NK-92 treated with Interleukin-12 subunit alpha and Interleukin-12 subunit beta, amount 100 ng/mL, for 24 hours (cell line): ENCODE measurements around the gene SIGLEC11.
"Not testable (repeated sequence)": the region's sequence is repeated elsewhere in the genome, so short reads cannot be mapped to it uniquely, and the experiment has no call there.

ENCODE experiments used
- DNase-seq: peaks from one replicate; lab custom pipeline; 2025; lab: John Stamatoyannopoulos, UW

Gene SIGLEC11

DNA sequence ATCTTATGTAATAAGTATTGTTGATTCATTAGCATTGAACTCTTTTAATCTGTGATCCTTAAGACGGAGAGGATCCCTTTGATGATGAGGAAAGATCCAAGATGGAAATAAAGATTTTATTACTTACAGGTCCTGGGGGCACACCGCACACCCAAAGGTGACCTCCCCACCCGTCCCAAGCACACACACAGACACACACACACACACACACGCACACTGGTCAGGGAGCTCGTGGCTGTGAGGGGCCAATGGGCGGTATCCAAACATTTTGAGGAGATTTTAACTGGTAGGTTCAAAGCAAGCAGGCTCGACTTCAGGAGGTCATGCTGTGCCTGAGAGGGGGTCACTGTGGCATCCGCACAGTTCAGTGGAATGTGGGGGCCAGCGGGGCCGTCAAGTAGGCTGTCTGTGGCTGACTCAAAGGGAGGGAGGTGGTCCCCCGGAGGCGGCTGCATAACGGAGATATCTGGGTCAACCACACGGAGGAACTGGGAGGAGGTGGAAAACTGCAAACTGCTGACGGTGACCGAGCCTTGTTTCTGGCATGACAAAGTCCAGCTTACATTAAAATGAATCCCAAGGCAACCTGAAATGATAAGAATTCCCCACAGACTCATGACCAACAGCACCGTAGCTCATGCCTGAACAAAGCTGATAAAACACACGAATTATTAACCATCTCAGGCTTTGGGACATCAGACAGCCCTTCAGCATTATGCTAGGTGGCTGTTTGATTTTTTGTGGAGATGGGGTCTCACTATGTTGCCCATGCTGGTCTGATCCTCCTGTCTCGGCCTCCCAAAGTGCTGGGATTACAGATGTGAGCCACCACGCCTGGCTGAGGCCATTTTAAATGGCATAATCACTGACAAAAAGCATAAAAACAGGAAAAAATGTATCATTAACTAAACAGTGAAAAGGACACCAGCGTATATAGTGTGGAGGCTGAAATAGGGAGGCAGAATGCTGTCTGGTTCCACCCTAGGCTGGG, 20.9 kb upstream of the SIGLEC11 start:
- no peak for DNase-seq

GRCh38 chr19:49978324-49978723, 17.4 kb upstream of the SIGLEC11 start:
- no peak for DNase-seq

GRCh38 chr19:49977881-49978280, 16.9 kb upstream of the SIGLEC11 start:
- no peak for DNase-seq

DNA sequence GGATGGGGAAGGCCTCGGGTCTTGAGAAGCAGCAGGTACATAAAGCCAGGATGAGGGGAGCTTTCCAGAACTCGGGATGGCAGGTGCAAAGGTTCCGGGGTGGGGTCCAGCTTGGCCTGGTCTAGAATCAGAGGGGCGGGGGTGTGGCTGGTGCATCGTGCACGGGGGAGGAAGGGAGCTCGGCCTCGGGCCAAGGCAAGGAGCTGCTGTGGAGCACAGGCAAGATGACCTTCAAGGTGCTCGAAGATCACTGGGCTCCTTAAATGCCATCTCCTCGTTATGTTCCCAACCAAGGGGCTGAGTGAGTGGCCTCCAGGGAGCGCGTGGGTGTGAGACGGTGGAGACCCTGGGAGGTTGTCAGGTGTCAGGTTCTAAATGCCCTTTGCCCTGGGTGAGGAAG, 16.1 kb upstream of the SIGLEC11 start:
- no peak for DNase-seq

DNA sequence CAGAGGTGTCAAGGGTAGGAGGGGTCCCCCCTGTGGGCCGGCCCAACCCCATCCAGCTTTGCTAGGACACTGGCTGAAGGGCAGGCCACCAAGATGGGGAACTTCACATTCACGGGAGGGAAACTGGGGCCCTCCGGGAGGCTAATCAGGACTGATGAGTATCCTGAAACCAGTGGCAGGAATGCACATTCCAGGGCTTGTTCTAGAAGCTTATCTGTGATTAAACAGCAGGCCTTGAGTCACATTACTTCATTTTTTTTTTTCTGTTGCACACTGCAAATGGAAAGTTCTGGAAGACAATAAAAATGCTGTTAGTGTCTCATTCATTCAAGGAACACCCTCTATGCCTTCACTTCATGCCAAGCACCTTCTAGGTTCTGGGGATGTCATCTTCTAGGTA, 15.5 kb upstream of the SIGLEC11 start:
- DNase-seq: no peak

GRCh38 chr19:49975051-49975450, 14.1 kb upstream of the SIGLEC11 start:
- DNase-seq: no peak

DNA sequence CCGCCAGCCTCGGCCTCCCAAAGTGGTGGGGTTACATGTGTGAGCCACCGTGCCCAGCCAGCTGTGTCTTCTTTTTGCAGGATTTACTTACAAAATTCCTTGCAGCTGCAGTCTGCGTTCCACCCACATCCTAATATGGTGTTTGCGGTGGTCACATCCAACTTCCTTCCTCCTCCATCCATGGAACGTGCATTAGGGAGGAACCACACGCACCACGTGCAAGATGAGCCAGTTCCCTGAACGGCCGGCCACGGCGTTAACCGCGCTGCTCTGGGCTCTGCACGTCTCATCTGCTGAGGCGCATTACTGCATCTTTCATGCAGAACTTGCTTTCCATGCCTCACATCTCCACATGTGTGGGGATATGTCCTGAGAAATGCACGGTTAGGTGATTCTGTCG, 13.0 kb upstream of the SIGLEC11 start:
- DNase-seq: no peak

DNA sequence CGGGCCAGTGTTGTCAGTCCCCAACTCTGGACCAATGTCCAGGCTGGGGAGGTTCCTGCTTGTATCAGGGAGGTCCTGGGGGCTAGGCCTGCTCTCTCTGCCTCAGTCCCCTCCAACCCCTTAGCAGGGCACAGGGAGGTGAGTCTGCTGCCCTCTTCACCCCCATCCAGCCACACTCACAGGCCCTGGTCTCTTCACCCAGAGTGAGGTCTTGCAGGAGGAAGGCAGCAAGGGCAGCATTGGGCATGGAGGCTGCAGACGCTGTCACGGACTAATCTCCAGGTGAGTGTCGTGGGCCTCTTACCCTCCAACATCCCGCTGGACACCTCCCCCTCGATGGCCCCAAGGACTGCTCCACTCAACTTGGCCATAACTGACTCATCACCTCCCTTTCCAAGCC, 11.9 kb upstream of the SIGLEC11 start:
- DNase-seq: no peak

GRCh38 chr19:49971991-49972411, 11.0 kb upstream of the SIGLEC11 start:
- no peak for DNase-seq

- DNase-seq: not testable (repeated sequence)
Measured at GRCh38 chr19:49969355-49969754, 8.4 kb upstream of the SIGLEC11 start.

GRCh38 chr19:49968279-49968922, 7.4 kb upstream of the SIGLEC11 start:
- no peak for DNase-seq

- DNase-seq: not testable (repeated sequence)
Measured at GRCh38 chr19:49959892-49960291, 1.1 kb downstream of the SIGLEC11 start.

- DNase-seq: not testable (repeated sequence)
Measured at GRCh38 chr19:49958596-49958995, 2.4 kb downstream of the SIGLEC11 start.

DNA sequence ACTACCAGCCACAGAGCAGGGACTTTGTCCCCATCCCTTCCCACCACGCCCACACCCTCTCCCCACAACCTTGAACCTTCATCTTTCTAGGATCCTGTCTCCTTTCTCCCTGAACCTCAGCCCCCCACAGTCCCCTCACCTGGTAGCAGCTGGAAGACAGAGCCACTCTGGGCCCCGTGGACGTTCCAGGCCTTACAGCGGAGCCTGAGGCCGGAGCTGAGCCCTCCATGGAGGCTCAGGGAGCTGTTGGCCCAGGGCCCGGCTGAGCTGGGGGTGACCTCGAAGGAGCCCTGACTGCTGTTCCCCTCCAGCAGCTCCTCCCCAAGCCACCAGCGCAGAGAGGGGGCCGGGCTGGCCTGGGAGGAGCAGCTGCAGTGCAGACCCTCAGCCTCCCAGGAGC, 2.8 kb downstream of the SIGLEC11 start:
- not testable (repeated sequence) for DNase-seq

- no peak for DNase-seq
Measured at GRCh38 chr19:49957262-49957915, 3.6 kb downstream of the SIGLEC11 start.

DNA sequence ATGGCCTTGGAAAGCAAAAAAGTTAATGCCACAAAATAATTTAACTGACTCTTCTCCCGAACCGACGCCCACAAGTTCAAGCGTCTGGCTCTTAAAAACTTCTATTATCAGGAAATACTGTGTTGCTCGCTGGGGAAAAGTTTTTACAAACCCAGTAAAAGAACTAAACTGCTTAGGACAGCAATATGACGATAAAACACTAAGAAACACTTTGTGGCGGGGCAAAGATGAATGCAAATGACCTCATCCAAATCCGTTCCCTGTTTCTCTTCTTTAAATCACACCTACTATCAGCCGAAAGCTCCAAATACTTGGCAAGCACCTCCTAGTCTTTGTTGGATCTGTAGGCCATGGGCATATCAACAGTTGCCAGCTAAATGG, 4.9 kb downstream of the SIGLEC11 start:
- no peak for DNase-seq

- DNase-seq: no peak
Measured at GRCh38 chr19:49954933-49955332, 6.0 kb downstream of the SIGLEC11 start.

DNA sequence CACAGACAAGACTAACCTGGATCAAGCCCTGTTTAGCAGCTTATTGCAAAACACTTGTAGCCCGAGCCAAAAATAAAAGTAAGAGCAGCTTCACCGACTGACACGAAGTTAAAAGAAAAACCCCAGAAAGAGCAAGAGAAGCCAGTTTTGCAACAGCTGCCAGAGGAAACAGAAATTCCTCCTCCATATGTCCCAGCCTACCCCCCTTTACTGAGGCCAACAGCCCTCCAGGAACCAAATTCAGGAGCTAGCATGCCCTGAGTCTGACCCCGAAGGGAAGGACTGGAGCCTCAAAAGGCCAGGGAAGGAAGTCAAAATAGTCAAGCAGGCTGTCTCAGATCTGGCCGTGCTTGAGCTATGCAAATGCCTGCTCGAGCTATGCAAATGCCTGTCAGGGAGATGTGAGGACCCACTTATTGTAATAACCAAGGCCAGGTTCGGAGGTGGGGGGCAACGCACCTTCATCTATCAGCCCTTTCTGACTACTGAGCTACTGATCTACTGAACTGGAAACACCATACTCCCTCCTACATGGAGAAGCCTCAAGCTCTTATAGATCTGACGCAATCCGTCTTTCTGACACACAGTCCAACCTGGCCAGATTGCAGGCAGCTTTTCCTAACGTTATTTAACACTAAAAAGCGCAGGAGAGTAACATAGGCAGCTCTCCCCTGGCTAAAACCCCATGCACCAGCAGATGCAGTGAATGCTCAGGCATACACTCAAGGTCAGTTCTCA, 6.7 kb downstream of the SIGLEC11 start:
- DNase-seq: no peak

DNA sequence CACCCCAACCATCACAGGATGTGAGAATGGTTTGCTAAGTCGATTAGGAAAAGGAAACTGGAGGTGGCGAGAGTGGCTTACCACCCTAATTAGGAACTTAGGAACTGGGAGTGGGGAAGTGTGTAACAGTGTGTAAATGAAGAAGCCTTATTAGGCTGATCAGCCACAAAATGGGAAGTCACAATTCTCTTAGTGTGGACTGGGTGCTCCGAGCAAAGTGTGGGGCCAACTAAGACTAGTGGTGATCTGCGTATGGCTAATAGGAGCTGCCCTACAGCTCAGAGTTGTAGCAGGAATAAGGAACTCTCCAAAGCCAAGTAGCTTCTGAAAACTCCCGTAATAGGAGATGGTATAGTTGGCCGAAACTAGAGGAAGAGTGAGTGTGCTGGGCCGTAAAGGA, 7.6 kb downstream of the SIGLEC11 start:
- no peak for DNase-seq

DNA sequence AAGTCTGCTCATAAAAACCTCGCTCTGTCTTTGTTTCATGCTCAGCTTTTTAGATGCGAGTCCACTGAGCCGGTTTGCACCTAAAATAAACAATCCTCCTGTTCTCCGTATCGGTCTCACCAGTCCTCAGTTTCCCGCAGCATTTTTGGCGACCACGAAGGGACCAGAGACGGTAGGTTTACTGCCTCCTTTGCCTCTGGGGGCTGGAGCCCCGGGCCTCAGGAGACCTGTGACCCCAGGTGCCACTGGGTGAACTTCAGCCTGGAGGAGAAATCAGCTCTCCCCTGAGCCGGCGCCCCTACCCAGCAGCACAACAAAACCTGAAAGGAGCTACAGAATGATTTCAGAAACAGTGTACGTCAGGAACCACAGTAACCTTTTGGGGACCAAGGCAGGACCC, 8.1 kb downstream of the SIGLEC11 start:
- DNase-seq: no peak

DNA sequence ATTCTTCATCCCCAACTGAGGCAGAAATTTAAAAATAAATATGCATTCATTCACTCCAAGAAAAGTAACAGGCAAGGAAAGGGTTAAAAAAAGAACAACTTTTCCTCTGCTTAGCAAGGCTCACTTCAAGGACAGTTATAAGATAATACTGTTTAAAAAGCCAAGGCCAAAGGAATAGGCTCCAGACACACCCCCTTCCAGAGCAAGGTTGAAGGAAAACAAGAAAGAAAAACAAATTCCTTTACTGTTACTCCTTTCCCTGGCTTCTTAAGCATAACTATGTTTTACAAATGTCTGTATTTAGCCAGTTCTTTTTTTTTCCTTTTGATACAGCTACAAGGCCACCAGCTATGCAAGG, 8.5 kb downstream of the SIGLEC11 start:
- no peak for DNase-seq

DNA sequence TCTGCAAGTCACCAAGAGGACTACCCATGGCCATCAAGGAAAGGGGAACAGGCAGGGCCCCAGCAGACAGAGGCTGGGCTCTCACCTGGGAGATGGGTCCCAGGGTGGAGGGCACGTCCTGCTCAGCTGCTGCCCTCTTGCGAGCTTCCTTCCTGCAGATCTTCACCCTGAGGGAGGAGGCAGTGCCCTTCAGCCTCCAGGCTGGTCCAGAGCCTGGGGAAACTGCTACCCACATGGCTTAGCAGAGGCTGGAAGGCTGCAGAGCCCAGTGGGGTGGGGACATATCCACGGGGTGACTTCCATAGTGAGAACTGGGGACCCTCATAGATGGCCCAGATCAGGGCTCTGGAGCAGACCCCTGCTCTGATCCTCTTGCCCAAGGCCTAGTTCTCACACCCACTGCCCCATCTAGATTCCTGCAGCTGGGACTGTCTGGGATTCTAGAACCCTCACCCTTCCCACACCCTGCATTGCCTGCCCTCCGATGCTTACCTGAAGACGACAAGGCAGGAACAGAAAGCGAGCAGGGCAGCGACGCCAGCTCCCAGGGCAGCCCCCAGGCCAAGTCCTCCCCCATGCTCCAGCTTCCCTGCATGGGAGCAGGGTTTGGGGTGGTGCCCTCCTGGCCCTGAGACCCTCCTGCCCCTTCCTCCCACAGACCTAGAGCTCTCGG, 9.0 kb downstream of the SIGLEC11 start:
- no peak for DNase-seq
